ENCODE measurements around the gene TMEM140. TPM values are rescaled to one million over a fixed set of nuclear protein-coding genes. Genes with fewer than 3 reads are reported as not detected.

The TMEM140 gene
- total RNA-seq, 1 donor from 2014 or later, result 0.27 TPM

DNA sequence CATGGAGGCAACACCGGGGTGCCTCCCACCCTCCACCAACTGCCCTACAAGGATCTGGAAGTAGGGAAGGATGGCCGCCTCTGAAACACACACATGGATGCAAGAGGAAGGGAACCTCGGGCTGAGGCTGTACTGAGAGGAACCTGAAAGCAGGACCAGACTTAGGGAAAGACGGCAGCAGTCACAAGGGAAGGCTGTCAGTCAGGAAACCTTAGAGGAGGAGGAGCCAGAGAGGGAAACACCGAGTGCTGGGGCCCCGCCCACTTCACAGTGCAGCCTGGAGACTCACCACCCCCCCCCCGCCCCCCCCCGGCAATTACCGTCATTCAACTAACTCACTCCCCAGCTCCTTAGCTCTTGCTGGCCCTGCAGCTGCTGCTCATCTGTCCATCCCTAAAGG, 20.1 kb downstream of the TMEM140 start:
- H3K4me3 ChIP-seq (ENCODE audit: insufficient read depth, low read depth, low read length), result no peak overlapping the region
- DNase-seq (ENCODE audit: low read depth), result no peak
- H3K4me3 Mint-ChIP-seq (ENCODE audit: unreplicated experiment), result peak overlapping the region; percentile 42
- H3K36me3 Mint-ChIP-seq (ENCODE audit: low read depth, unreplicated experiment), result peaks cover 31% of the 10 kb centered on the region
- TF ChIP-seq, protein P1, sequence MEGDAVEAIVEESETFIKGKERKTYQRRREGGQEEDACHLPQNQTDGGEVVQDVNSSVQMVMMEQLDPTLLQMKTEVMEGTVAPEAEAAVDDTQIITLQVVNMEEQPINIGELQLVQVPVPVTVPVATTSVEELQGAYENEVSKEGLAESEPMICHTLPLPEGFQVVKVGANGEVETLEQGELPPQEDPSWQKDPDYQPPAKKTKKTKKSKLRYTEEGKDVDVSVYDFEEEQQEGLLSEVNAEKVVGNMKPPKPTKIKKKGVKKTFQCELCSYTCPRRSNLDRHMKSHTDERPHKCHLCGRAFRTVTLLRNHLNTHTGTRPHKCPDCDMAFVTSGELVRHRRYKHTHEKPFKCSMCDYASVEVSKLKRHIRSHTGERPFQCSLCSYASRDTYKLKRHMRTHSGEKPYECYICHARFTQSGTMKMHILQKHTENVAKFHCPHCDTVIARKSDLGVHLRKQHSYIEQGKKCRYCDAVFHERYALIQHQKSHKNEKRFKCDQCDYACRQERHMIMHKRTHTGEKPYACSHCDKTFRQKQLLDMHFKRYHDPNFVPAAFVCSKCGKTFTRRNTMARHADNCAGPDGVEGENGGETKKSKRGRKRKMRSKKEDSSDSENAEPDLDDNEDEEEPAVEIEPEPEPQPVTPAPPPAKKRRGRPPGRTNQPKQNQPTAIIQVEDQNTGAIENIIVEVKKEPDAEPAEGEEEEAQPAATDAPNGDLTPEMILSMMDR (IDR thresholded peaks at IDR 0.05; ENCODE audit: insufficient read depth, low read depth, low read length), result no peak
- TF ChIP-seq EZH2 (IDR thresholded peaks at IDR 0.05; ENCODE audit: insufficient read depth, low read length), result no peak
- no peaks in the 10 kb centered on the region for H3K9me3 ChIP-seq (ENCODE audit: insufficient read depth, low read depth, low read length)
- H3K9me3 Mint-ChIP-seq (ENCODE audit: unreplicated experiment), result no peaks in the 10 kb centered on the region
- H4K20me1 ChIP-seq (ENCODE audit: insufficient read depth, low read length), result peaks cover 25% of the 10 kb centered on the region
- H3K4me1 Mint-ChIP-seq (ENCODE audit: low read depth, unreplicated experiment), result peaks cover 22% of the 10 kb centered on the region
- no peak overlapping the region for H3K27ac ChIP-seq (ENCODE audit: low read depth, low read length)
- no peak overlapping the region for H3K9ac ChIP-seq (ENCODE audit: low read length)
- no peak overlapping the region for H2AFZ ChIP-seq (ENCODE audit: low read depth, low read length)
- H3K79me2 ChIP-seq (ENCODE audit: insufficient read depth, low read length), result peaks cover 33% of the 10 kb centered on the region
- H3K36me3 ChIP-seq (ENCODE audit: insufficient read depth, low read length), result peaks cover 27% of the 10 kb centered on the region
- no peaks in the 10 kb centered on the region for H3K27me3 ChIP-seq (ENCODE audit: insufficient read depth, low read length)
- H3K4me2 ChIP-seq (ENCODE audit: low read length), result no peak overlapping the region
- no peaks in the 10 kb centered on the region for H3K27me3 Mint-ChIP-seq (ENCODE audit: low read depth, unreplicated experiment)
- H3K27ac Mint-ChIP-seq (ENCODE audit: unreplicated experiment), result no peak overlapping the region
- no peak for FAIRE-seq
- H3K4me1 ChIP-seq (ENCODE audit: insufficient read depth, low read length), result peaks cover 15% of the 10 kb centered on the region

DNA sequence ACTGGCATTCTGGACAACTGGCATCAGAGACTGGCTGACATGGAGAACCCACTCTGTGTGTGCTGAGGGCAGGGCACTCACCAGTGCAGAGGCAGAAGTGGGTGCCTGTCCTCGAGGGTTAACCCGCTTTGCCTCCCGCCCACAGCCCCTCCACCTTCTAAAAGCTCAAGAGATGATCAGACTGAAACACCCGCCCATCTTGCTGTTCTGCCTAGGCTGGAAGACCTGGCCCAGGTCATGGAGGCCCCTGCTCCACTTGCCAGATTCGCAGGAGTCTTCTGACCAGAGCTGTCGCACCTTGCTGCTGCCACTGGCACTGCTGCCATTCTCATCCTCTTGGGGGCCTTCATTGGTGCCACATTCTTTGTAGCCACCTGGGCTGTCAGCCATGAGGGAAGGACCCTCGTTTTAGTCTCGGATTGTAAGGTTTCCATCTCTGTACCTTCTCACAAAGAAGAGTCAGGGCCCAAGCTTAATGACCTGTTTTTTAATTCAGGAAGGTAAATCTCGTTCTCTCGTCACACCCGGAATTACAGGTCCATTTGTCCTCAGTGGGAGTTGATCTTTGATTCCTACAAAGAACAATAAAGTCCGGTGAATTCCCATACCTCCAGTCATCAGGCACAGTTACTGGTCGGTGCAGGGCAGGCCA, 20.7 kb downstream of the TMEM140 start:
- Mint-ChIP-seq H3K36me3 (ENCODE audit: low read depth, unreplicated experiment) (peaks cover 30% of the 10 kb centered on the region), H3K27ac (ENCODE audit: unreplicated experiment) (peak overlapping the region; percentile 87), H3K4me3 (ENCODE audit: unreplicated experiment) (peak overlapping the region; percentile 96), H3K9me3 (ENCODE audit: unreplicated experiment) (no peaks in the 10 kb centered on the region), H3K27me3 (ENCODE audit: low read depth, unreplicated experiment) (no peaks in the 10 kb centered on the region), H3K4me1 (ENCODE audit: low read depth, unreplicated experiment) (peaks cover 22% of the 10 kb centered on the region)
- no peak overlapping the region for H3K4me3 ChIP-seq (ENCODE audit: insufficient read depth, low read depth, low read length)
- peaks cover 25% of the 10 kb centered on the region for H4K20me1 ChIP-seq (ENCODE audit: insufficient read depth, low read length)
- H3K4me1 ChIP-seq (ENCODE audit: insufficient read depth, low read length), result peaks cover 15% of the 10 kb centered on the region
- peak overlapping the region; percentile 97 for H3K4me2 ChIP-seq (ENCODE audit: low read length)
- H3K27me3 ChIP-seq (ENCODE audit: insufficient read depth, low read length), result no peaks in the 10 kb centered on the region
- H2AFZ ChIP-seq (ENCODE audit: low read depth, low read length), result no peak overlapping the region
- H3K9me3 ChIP-seq (ENCODE audit: insufficient read depth, low read depth, low read length), result no peaks in the 10 kb centered on the region
- no peak for TF ChIP-seq EZH2 (IDR thresholded peaks at IDR 0.05; ENCODE audit: insufficient read depth, low read length)
- TF ChIP-seq, protein P1 (IDR thresholded peaks at IDR 0.05; ENCODE audit: insufficient read depth, low read depth, low read length), result no peak
- H3K9ac ChIP-seq (ENCODE audit: low read length), result peak overlapping the region; percentile 89
- FAIRE-seq, result no peak
- peaks cover 27% of the 10 kb centered on the region for H3K36me3 ChIP-seq (ENCODE audit: insufficient read depth, low read length)
- peaks cover 33% of the 10 kb centered on the region for H3K79me2 ChIP-seq (ENCODE audit: insufficient read depth, low read length)
- peak overlapping the region; percentile 86 for H3K27ac ChIP-seq (ENCODE audit: low read depth, low read length)
- no peak for DNase-seq (ENCODE audit: low read depth)

Data from astrocyte (in vitro differentiated cells and primary cell).